ENCODE results near the gene LYPD4. TPM values are rescaled to one million over a fixed set of nuclear protein-coding genes. Genes with fewer than 3 reads are reported as not detected.

LYPD4 gene
- total and polyA plus RNA-seq, 12 donors = not detected

- intact Hi-C loops (cut with DNase I) = loop anchor here in 6 of 10 donors (1.0 to 5.0 kb wide), 3 partner anchors 23 to 97 kb away; partner anchors contain the start of genes ARHGEF1 (in 3 of the 6) and RABAC1 (in 3 of the 6)
- ATAC-seq = peak; percentile 93 to 98 (median 97)
- peak; percentile 39 to 74 (median 68) for TF ChIP-seq CTCF (IDR thresholded peaks at IDR 0.05)
- Histone ChIP-seq H3K36me3 (peaks cover 0 to 41% (median 25%) of the 10 kb centered on the region in 9 donors), H3K4me3 (peak within 1 kb of the TSS; percentile 48 to 98 (median 82)), H3K27me3 (peaks cover 0 to 4% (median 0%) of the 10 kb centered on the region in 7 donors), H3K27ac (peak within 1 kb of the TSS; percentile 87 to 99 (median 96)), H3K9me3 (no peaks in the 10 kb centered on the region), H3K4me1 (peaks cover 7 to 48% (median 30%) of the 10 kb centered on the region in 9 donors)
- peak; percentile 99 for DNase-seq
- WGBS, 2 donors = 0% methylated on average over 76 of the region's 76 CpGs
These were observed 15.3 kb upstream of the LYPD4 start, which contains the start of gene RPS19 for GRCh38 chr19:41859618-41860418. RPS19 (plus strand) TSS chr19:41860255; CDS start chr19:41860775, 520 bp downstream.

- Histone ChIP-seq H3K27ac (peak overlapping the region; percentile 23 to 99 (median 94)), H3K9me3 (no peaks in the 10 kb centered on the region), H3K4me1 (peaks cover 7 to 42% (median 28%) of the 10 kb centered on the region in 9 donors), H3K4me3 (peak overlapping the region in 8 of 10 donors; percentile 62 to 98 (median 90)), H3K27me3 (peaks cover 0 to 8% (median 0%) of the 10 kb centered on the region in 7 donors), H3K36me3 (peaks cover 0 to 35% (median 19%) of the 10 kb centered on the region in 9 donors)
- ATAC-seq (no peak), DNase-seq (no peak)
- WGBS, 2 donors = 5 to 6% methylated on average over 8 of the region's 8 CpGs
- TF ChIP-seq CTCF (IDR thresholded peaks at IDR 0.05) = no peak
- intact Hi-C loops (cut with DNase I) = no loop called here
These were observed 14.7 kb upstream of the LYPD4 start for GRCh38 chr19:41859213-41859617.

GRCh38 chr19:41853768-41854167, 9.3 kb upstream of the LYPD4 start:
- no peak for TF ChIP-seq CTCF (IDR thresholded peaks at IDR 0.05)
- Histone ChIP-seq H3K9me3 (no peaks in the 10 kb centered on the region), H3K36me3 (no peaks in the 10 kb centered on the region), H3K27ac (no peak overlapping the region), H3K27me3 (peaks cover 0 to 40% (median 10%) of the 10 kb centered on the region in 7 donors), H3K4me3 (no peak overlapping the region), H3K4me1 (peaks cover 0 to under 1% (median 0%) of the 10 kb centered on the region in 9 donors)
- DNase-seq = no peak
- intact Hi-C loops (cut with DNase I) = no loop called here
- 58 to 67% methylated on average over 2 of the region's 2 CpGs for WGBS, 2 donors
- ATAC-seq = no peak

- Histone ChIP-seq H3K4me3 (no peak overlapping the region), H3K27me3 (peaks cover 0 to 43% (median 10%) of the 10 kb centered on the region in 7 donors), H3K9me3 (no peaks in the 10 kb centered on the region), H3K27ac (no peak overlapping the region), H3K4me1 (no peaks in the 10 kb centered on the region), H3K36me3 (no peaks in the 10 kb centered on the region)
- 36 to 84% methylated on average over 2 of the region's 2 CpGs for WGBS, 2 donors
- intact Hi-C loops (cut with DNase I) = no loop called here
- no peak for TF ChIP-seq CTCF (IDR thresholded peaks at IDR 0.05)
- no peak for ATAC-seq
- DNase-seq = no peak
These were observed 8.9 kb upstream of the LYPD4 start for GRCh38 chr19:41853344-41853743.
